ENCODE measurements around the gene TMEM151B.

The TMEM151B gene

GRCh38 chr6:44278774-44279697 lies 8.8 kb downstream of the TMEM151B start:
- DNase-seq (ENCODE audit: low spot score): peak; percentile 26

GRCh38 chr6:44284121-44284520 lies 13.9 kb downstream of the TMEM151B start:
- no peak for DNase-seq (ENCODE audit: low spot score)

GRCh38 chr6:44284867-44285266 lies 14.6 kb downstream of the TMEM151B start:
- DNase-seq (ENCODE audit: low spot score): no peak

GRCh38 chr6:44285552-44286284 lies 15.5 kb downstream of the TMEM151B start:
- DNase-seq (ENCODE audit: low spot score): peak; percentile 34

GRCh38 chr6:44286285-44286565 lies 16.0 kb downstream of the TMEM151B start:
- DNase-seq (ENCODE audit: low spot score): no peak

- no peak for DNase-seq (ENCODE audit: low spot score)
Measured at GRCh38 chr6:44286747-44287146, 16.5 kb downstream of the TMEM151B start.

- no peak for DNase-seq (ENCODE audit: low spot score)
Measured at GRCh38 chr6:44289726-44290260, 19.5 kb downstream of the TMEM151B start.

GRCh38 chr6:44291841-44292240 lies 21.6 kb downstream of the TMEM151B start:
- no peak for DNase-seq (ENCODE audit: low spot score)

GRCh38 chr6:44292661-44293365 lies 22.6 kb downstream of the TMEM151B start:
- DNase-seq (ENCODE audit: low spot score): no peak

GRCh38 chr6:44294832-44295791 lies 24.9 kb downstream of the TMEM151B start:
- no peak for DNase-seq (ENCODE audit: low spot score)

- no peak for DNase-seq (ENCODE audit: low spot score)
Measured at GRCh38 chr6:44297063-44298038, 27.1 kb downstream of the TMEM151B start.

GRCh38 chr6:44298055-44298803 lies 28.0 kb downstream of the TMEM151B start:
- no peak for DNase-seq (ENCODE audit: low spot score)

GRCh38 chr6:44298864-44299263 lies 28.6 kb downstream of the TMEM151B start:
- no peak for DNase-seq (ENCODE audit: low spot score)

GRCh38 chr6:44300292-44300823 lies 30.1 kb downstream of the TMEM151B start:
- DNase-seq (ENCODE audit: low spot score): no peak

- no peak for DNase-seq (ENCODE audit: low spot score)
Measured at GRCh38 chr6:44301106-44301505, 30.9 kb downstream of the TMEM151B start.

- DNase-seq (ENCODE audit: low spot score): no peak
Measured at GRCh38 chr6:44301782-44302564, 31.7 kb downstream of the TMEM151B start.

GRCh38 chr6:44302856-44303255 lies 32.6 kb downstream of the TMEM151B start:
- DNase-seq (ENCODE audit: low spot score): no peak

GRCh38 chr6:44303842-44304241 lies 33.6 kb downstream of the TMEM151B start:
- DNase-seq (ENCODE audit: low spot score): no peak
